Left kidney (tissue), 2 donors: ENCODE data around the gene S100A14. TPM values are rescaled to one million over a fixed set of nuclear protein-coding genes. Genes with fewer than 3 reads are reported as not detected.
"Not testable (repeated sequence)": the region's sequence is repeated elsewhere in the genome, so short reads cannot be mapped to it uniquely, and the experiment has no call there.

ENCODE experiments used
- DNase-seq: peaks from one replicate; pipeline ENCODE4 v3.0.0-alpha.2; 2013
- polyA plus RNA-seq: library from polyadenylated mRNA; unstranded; fragments of 120-200 nt; gene quantifications from one replicate; pipeline ENCODE4 v1.2.1, GENCODE V29; 2013; ENCODE audit not compliant: insufficient read length

S100A14 gene
- polyA plus RNA-seq, 1 donor = 16.8 TPM

DNA sequence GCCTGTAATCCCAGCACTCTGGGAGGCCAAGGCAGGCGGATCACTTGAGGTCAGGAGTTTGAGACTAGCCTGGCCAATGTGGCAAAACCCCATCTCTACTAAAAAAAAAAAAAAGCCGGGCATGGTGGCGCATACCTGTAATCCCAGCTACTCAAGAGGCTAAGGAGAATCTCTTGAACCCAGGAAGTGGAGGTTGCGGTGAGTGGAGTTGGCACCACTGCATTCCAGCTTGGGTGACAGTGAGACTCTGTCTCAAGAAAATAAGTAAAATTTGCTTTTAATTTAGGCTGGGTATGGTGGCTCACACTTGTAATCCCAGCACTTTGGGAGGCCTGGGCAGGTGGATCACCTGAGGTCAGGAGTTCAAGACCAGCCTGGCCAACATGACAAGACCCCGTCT, 24.1 kb upstream of the S100A14 start:
- not testable (repeated sequence) for DNase-seq

DNA sequence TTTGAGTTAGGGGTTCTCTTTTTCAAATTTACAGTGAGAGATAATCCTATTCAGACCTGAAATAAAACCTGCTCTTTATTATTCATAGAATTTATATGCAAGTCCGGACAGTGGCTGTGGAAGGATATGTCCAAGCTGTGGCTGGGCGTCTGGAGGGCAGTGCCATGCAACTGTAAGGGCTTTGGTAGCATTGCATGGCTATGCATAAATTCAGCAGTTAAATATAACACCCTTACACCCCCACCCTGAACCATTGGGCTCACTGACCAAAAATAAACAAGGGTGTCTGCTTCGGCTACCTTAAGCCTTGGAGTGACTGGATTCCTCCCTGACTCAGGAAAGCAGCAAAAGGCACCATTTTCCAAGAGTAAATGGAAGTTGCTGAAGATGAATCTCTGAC, 23.2 kb upstream of the S100A14 start:
- no peak for DNase-seq

DNA sequence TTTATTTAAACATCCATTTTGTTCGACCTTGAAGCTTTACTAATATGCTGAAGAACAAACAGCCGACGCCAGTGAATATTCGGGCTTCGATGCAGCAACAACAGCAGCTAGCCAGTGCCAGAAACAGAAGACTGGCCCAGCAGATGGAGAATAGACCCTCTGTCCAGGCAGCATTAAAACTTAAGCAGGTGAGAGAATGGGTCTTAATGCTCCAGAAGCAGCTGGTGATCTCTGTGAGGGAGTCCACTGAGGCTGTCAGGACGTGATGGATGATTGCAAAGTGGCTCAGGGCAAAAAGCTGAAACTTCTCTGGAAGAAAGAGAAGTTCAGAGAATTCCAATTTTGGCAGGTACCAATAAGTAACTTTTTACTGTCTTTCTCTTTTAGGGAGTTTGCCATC, 22.1 kb upstream of the S100A14 start:
- DNase-seq = no peak

DNA sequence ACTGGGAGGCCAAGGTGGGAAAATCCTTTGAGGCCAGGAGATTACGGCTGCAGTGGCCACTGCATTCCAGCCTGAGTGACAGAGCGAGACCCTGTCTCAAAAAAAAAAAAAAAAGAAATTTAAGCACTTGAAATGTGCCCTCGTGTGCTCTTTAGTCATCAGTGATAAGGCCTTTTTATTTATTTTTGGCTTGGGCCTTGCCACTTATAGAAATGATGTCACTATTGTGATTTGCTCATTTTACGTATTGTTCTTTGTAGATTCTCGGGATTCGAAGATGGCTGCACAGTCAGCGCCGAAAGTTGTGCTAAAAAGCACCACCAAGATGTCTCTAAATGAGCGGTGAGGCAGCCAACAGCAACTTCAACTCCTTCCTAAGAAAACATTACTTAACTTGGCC, 20.2 kb upstream of the S100A14 start:
- DNase-seq = no peak

DNA sequence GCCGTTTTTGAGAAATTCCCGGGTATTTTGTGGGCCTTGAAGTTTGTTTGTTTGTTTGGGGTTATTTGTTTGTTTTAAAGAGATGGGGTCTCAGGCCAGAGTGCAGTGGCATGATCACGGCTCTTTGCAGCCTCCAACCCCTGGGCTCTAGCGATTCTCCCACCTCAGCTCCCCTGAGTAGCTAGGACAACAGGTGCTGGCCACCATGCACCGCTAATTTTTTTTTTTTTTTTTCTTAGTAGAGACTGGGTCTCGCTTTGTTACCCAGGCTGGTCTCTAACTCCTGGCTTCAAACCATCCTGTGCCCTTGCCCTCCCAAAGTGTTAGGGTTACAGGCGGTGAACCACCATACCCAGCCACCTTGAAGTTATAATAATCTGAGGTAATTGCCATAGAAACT, 19.7 kb upstream of the S100A14 start:
- DNase-seq = no peak

DNA sequence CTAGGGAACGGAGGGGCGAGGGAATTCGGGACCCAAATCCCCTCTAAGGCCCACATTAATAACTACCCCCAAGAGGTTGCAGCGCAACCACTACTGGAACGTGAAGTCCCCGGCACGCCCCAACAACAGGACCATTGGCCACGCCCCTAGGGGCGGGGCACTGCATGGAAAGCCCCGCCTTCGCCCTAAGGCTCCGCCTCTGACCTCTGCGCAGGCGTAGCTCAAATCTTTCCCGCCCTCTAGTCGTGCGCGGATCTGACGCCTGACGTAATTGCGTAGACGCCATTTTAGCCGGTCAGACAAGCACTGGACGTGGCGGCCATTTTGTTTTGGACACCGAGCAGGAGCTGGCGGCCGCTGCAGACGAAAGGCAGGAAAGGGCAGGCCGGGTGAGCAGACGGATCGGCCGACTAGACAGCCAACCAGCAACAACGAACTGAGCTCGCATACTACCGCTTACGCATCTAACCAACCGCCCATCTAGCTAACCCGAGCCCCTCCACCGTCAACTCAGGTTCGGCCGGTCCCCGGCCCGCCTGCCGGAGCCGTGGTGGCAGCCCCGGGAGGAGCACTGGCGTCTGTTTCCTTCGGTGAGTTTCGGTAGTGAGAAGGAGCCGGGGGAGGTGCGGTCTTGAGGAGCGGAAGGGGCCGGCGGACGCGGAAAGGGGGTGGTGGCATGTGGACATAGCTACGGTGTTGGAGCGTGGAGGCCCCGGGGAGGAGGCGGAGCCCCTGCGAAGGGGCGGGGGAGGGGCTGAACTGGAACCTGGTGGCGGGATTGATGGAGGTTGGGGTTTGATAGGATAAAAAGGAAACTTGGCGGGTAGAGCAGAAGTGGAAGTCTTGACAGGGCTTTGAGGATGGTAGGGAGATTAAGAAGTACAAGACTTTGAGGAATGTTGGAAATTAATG, 17.9 kb upstream of the S100A14 start, which contains the start of gene CHTOP:
Gene CHTOP (plus strand): TSS at position 313 of the 912 bp plus-strand sequence. CDS start 2,523 bp downstream, outside the sequence.
- peak; percentile 97 for DNase-seq

DNA sequence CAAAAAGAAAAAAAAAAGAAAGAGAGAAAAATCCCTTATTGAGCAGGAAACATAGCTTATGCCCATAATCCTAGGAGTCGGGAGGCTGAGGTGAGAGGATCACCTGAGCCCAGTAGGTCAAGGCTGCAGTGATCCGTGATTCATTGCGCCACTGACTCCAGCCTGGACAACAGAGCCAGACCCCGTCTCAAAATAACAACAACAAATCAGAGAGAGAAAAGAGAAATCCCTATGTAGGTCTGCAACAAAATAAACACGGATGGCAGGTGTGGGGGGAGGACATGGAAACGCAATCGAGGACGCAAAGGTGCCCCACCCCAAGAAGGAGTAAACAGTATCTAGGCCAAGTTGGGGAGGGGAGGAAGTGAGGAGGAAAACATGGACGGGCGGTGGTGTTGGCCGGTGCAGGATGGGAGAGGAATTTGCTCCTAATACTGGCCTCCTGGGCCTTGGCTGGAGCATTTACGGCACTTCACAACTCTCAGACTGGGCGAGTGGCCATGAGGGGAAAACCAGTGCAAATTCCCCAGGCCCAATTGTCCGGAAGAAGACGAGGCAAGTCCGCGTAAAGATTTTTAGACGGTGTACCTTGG, 17.1 kb upstream of the S100A14 start:
- DNase-seq = no peak

DNA sequence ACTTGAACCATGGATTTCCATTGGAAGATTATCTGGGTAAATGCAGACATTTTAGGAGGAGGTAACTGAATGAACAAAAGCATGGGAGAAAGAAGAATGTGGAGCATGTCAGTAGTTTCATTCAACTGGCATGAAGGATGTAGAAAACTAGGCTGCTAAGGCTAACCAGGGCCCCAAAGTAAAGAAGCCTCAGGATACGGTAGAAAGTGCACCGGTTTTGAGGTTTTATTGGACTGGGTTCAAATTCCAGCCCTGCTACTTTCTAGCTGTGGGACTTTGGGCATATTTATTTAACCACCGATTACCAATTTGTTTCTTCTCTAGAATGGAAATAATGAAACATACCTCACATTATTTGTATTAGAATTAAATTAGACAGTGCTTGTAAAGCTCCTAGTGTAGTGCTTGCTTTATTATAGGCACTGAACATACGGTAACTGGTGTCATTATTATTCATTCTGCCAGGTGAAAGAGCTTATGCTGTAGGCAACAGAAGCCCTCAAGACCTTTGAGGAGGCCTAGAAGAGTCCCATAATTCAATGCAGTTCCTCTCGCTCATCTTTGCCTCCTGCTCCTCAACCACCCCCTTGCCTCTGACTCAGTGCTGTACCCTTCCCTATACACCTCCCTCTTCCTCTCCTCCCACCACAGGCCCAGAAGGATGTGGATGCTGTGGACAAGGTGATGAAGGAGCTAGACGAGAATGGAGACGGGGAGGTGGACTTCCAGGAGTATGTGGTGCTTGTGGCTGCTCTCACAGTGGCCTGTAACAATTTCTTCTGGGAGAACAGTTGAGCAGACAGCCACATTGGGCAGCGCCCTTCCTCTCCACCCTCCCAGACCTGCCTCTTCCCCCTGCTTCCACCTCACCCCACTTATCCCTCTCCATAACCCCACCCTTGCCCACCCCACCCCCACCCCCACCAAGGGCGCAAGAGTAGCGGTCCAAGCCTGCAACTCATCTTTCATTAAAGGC, 15.2 kb upstream of the S100A14 start:
- no peak for DNase-seq

DNA sequence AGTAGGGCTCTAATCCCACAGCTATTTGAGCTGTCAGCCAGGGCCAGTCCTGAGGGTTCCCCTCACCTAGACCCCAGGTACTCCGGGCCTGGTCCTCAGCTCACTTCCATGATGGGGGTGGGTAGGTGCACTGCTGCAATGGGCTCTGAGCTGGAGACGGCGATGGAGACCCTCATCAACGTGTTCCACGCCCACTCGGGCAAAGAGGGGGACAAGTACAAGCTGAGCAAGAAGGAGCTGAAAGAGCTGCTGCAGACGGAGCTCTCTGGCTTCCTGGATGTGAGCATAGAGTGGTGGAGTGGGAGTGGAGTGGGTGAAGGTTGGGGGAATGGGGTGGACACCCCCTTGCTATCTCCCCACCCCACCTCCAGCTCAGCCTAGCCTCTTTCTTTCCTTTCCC, 14.3 kb upstream of the S100A14 start:
- DNase-seq = no peak

DNA sequence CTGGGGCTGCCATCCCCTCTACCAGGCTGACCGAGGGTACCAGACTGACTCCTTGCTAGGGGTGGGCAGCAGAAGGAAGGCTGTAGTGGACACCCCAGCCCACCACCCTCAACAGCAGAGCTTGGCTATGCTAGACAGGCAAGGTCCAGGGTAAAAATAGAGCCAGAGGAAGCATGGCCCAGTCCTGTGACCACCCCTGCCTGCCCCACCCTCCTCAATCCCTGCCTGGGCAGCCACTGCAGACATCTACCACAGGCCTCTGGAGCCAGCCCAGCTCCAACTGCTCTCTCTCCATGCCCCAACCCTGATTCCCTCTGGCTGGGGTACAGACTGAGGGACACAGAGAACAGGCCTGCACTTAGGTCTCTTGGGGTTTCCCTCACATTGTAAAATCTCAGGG, 13.8 kb upstream of the S100A14 start:
- no peak for DNase-seq

DNA sequence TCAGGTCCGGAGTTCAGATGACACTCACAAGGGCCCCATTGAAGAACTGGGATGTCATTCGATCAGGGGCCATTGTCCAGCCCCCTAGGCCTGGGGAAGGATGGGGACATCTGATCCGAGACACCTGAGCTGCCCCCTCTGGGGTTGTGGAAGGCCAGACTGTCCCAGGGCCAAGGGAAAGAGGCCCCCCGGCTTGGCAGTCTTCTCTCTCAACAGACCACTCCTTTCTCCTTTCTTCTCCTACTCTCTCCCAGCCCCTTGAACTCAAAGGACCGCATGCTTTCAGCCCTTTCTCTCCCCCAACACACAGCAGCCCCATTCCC, 13.2 kb upstream of the S100A14 start:
- DNase-seq = no peak

DNA sequence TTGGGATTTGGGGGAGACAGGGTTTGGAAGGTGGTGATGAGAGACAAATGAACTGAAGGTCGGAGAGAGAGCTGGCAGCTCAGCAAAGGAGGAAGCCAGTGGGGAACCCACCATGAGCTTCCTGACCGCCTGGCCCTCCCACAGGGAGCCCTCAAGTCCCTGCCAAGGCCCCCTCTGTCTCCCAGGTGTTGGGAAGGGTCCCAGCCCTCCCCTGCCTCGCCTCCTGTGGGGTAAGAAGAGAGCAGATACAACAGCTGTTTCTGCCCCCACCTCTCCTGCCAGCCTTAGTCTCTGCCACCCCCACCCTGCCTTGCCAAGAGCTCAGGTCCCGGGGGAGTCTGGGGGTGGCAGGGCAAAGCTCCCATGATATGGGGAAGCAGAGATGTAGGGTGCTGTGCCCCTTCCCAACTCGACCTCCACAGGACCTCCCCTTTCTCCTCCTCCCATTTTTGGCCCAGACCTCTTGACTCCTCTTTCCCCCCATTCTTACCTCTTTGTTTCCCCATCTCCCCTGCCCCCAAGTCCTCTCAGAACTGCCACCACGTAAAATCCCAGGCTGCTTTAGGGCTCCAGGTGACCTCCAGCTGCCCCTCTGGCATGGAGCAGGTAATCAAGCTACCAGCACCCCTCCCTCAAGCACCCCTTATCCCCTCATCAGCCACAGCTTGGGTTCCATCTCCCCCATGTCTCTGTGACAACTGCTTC, 12.7 kb upstream of the S100A14 start:
- no peak for DNase-seq

DNA sequence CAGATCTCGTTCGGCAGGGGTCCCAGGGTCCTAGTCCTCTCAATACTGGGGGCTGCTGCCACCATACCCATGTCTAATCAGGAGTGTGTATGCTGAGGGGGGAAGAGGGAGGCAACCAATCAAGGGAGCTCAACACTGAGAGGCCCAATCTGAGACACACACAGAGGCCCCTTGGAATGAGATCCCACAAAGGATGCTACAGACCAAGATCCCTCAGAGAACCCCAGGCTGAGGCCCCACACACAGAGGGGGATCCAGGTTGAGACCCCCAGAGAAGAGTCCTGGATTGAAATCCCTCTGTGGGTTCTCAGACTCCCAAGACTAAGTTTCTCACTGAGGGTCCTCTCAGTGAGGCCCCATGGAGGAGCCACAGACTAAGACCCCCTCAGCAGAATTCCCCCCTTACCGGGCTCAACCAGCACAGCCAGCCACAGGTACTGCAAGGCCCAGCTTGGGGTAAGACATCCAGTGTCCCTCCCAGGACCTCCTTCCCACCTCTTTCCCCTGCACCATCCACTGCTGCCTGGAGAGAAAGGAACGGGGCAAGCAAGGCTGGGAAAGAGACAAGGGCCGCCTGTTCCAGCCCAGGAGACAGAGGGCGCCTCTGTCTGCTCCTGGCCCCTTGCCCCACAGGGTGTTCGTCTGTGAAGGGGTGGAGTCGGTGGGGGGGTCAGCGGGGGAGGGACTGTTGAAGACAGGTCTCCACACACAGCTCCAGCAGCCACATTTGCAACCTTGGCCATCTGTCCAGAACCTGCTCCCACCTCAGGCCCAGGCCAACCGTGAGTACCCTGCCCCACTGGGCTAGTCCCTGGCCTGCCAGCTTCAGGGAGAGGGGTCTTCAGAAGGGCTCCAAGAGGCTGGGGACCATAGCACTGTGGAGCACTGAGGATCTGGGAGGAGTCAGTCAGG, 11.8 kb upstream of the S100A14 start, which contains the start of gene S100A1:
Gene S100A1 (plus strand): TSS at position 720 of the 912 bp plus-strand sequence. CDS start 2,088 bp downstream, outside the sequence.
- no peak for DNase-seq

DNA sequence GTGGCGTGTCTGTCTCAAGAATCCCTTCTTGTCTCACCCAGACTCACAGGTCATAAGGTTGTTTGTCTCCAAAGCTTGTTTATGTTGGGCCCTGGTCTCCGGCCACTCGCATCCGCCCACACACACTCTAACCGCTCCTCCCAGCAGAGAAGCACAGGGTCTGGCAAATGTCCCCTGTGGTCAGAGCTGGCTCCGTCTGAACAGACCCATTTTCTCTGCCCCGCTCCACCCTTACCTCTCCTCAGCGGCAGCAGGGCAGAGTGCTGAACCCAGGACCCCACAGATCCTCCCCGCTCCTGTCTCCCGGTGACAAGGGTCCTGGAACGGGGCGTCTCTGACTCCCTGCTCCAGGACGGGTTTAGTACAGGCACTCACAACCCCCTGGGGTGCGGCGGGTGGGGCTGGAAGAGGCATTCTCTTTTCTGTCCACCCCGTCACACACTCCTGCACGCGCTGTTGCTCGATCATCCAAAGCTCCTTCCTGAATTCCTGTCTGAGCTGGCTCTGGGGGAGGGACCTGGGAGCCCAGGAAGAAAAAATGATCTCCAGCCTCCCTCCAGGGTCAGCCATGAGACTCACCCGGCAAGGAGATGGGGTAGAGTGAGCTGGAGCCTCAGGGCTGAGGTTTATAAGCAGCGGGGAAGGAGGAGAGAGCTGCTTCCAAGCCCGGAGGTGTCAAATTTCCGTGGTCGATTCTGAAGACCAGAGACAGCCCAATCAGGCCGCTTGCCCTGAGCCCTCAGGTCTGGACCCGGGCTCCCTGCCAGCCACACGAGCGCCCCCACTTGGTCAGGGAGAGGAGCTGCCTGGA, 11.0 kb upstream of the S100A14 start, which contains the start of gene S100A13:
Gene S100A13 (minus strand): TSS at position 602 of the 811 bp plus-strand sequence. CDS start 1,033 bp downstream, outside the sequence.
- DNase-seq = peak; percentile 87

DNA sequence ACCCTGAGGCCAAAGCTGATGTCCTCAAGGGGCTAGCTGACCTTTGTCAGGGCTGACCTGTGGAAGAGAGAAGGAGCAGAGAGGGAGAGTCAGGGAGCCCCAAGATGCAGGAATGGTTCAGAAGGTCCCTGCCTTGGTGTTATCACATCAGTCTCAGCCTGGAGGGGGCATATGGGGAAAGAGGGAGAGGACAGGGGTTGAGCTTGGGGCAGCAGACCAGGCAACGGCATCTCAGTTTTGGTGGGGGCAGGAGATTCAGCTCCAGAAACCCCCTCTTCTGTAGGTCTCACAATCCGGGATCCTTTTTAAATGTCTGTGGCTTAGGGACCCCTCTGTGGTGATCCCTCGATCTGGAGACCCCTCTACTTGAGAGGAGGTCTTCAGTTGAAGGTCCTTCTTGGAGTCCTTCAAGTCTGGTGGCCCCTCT, 10.4 kb upstream of the S100A14 start:
- DNase-seq = no peak

DNA sequence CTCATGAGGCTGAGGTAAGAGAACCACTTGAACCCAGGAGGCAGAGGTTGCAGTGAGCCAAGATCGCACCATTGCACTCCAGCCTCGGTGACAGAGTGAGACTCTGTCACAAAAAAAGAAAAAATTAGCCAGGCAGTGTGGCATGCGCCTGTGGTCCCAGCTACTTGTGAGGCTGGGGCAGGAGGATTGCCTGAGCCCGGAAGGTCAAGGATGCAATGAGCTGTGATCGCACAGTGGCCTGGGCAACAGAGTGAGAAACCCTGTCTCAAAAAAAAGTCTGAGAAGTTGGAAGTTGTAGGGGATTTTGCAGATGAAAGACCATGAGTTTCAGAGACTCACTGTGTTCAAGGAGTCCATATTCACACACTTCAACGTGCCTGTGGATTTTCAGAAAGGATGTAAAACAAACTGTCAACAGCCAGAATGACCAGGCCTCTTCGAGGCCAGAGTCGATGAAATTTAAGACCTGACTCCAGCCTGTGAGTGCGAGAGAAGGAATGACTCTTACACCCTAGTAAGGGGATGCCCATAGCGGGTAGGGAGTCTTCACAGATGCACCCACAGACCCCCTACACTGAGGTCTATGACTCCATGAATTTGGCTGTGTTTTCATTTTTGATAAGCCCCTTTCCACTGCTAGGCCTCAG, 9.0 kb upstream of the S100A14 start:
- no peak for DNase-seq

DNA sequence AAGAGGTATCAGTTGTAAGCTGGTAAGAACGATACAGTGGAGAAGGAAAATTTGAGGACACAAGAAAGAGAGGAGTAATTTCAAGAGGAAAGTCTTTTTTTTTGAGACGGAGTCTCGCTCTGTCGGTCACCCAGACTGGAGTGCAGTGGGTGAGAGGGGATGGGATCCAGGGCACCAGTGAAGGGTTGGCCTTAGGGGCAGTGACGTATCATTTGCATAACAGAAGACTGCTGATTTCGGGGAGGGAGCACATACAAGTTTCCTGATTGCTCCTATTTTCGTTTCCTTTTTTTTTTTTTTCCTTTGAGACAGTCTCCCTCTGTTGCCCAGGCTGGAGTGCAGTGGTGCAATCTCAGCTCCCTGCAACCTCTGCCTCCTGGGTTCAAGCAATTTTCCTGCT, 7.0 kb upstream of the S100A14 start:
- DNase-seq = no peak

DNA sequence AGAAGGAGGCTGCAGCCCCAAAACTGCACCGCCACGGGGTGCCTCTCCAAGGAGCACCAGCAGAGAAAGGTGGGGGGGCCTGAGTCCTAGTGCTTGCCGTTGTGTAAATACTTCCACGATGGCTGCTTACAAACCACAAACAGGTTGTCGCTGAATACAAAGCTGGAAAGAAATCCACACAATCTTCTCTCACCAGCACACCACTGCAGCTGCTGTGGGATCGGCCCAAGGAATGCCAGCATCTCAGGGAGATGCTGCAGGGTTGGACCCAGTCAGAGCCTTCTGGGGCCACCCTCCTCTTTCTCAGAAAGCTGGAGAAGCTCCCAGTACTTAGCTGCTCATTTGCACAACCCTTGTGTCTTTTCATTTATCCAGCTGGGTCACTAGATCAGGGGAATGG, 3.0 kb upstream of the S100A14 start:
- DNase-seq = no peak

DNA sequence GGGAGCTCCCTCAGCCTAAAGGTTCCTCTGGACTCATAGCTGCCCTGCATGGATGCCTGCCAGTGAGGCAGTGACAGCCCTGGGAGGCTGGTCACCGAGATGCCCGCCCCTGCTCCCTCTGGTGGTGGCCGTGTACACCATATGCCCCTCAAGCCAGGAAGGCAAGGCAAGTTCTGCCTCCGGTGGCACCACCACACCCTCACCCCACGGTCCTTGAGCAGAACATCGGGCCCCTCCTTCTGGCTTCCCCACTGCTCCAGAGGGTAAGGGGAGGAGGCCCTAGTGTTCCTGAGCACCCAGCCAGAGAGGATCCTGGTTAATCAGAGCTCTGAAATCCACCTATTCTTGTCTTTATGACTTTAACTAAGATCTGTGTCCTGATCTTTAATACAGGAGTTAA, 1.5 kb upstream of the S100A14 start:
- no peak for DNase-seq
